Natural killer cell (primary cell): ENCODE results near the gene ANKRD31. TPM values are rescaled to one million over a fixed set of nuclear protein-coding genes. Genes with fewer than 3 reads are reported as not detected.
A peak's percentile ranks its signal among the peaks of the same experiment; 100 is the strongest.

Experiments
- ATAC-seq, 3 donors: fragments of 150-1000 bp in 2 of 3; fragments of 200-7000 bp in 1 of 3; cut with Tn5 transposase; 1 replicate in 1 of 3; 2 replicates in 2 of 3; pipeline ENCODE4 v1.10.0; 2021; ENCODE audit warnings: mild to moderate bottlenecking in 2 of 3, moderate library complexity in 2 of 3
- DNase-seq, 2 donors: peaks; one replicate each; pipeline versions ENCODE4 v3.0.0 to v3.0.0-alpha.2; 2013 to 2021; ENCODE audit warnings: mixed read lengths in 1 of 2
- H3K27ac ChIP-seq: one replicate; pipeline ENCODE4 v1.5.1; 2013; ENCODE audit warnings: mild to moderate bottlenecking, low read length
- H3K27me3 ChIP-seq: one replicate; pipeline ENCODE4 v1.6.1; 2013; ENCODE audit warnings: low read length; ENCODE audit not compliant: control insufficient read depth, insufficient read depth
- H3K36me3 ChIP-seq: one replicate; pipeline ENCODE4 v1.6.1; 2013; ENCODE audit warnings: low read length; ENCODE audit not compliant: control insufficient read depth, insufficient read depth
- H3K4me1 ChIP-seq: one replicate; pipeline ENCODE4 v1.6.1; 2013; ENCODE audit warnings: low read length; ENCODE audit not compliant: control insufficient read depth, insufficient read depth
- H3K4me3 ChIP-seq: one replicate; pipeline ENCODE4 v1.5.1; 2013; ENCODE audit warnings: low read length
- H3K9me3 ChIP-seq: one replicate; pipeline ENCODE4 v1.6.1; 2013; ENCODE audit warnings: low read length; ENCODE audit not compliant: control insufficient read depth, insufficient read depth
- H3K27ac Mint-ChIP-seq, 2 donors: one replicate each; pipeline ENCODE4 v1.8.0; 2022; ENCODE audit warnings: mild to moderate bottlenecking in 2 of 2, mixed read lengths in 2 of 2, moderate library complexity in 1 of 2
- H3K27me3 Mint-ChIP-seq, 2 donors: one replicate each; pipeline ENCODE4 v1.8.0; 2022; ENCODE audit warnings: low read depth in 2 of 2, mixed read lengths in 2 of 2
- H3K36me3 Mint-ChIP-seq: one replicate; pipeline ENCODE4 v1.8.0; 2022; ENCODE audit warnings: mixed read lengths
- H3K4me1 Mint-ChIP-seq, 2 donors: one replicate each; pipeline ENCODE4 v1.8.0; 2022; ENCODE audit warnings: mixed read lengths in 2 of 2
- H3K4me3 Mint-ChIP-seq: one replicate; pipeline ENCODE4 v1.8.0; 2022; ENCODE audit warnings: mild to moderate bottlenecking, moderate library complexity, mixed read lengths
- H3K9me3 Mint-ChIP-seq, 2 donors: one replicate each; pipeline ENCODE4 v1.8.0; 2022; ENCODE audit warnings: mixed read lengths in 2 of 2
- CTCF ChIP-seq: fragments of 200-600 bp; IDR thresholded peaks from one replicate; pipeline ENCODE4 v1.8.0; 2022; ENCODE audit warnings: antibody characterized with exemption
- WGBS: methylation state at CpG from one replicate; pipeline ENCODE4 v1.1.7; 2013; ENCODE audit warnings: missing lambda C conversion rate; ENCODE audit not compliant: insufficient coverage; 5-methylcytosine and 5-hydroxymethylcytosine counted together
- intact Hi-C: fragments of 100-400 bp; cut with micrococcal nuclease; formaldehyde crosslinking; loops from one replicate; pipeline ENCODE4 v1.14.2; 2022
- total RNA-seq, 4 donors: library from RNA; stranded (reverse); fragments of 120-200 nt in 1 of 4; gene quantifications; one replicate each; pipeline versions ENCODE4 v1.2.3 to v1.2.4, GENCODE V29; 2013 to 2022

ANKRD31 gene
- total RNA-seq, 3 donors from 2014 or later (not counting 1 experiment from before 2014, with no cell fraction given), result 0.09 to 0.15 (median 0.12) TPM

- H3K27me3 Mint-ChIP-seq, result peaks cover 22 to 36% of the 10 kb centered on the region in 2 donors
- peak overlapping the region in 1 of 2 donors; percentile 74 for H3K27ac Mint-ChIP-seq
- ATAC-seq (peak in 2 of 3 donors; percentile 8 to 36), DNase-seq (peak in 1 of 2 donors; percentile 38)
- Histone ChIP-seq H3K9me3 (no peaks in the 10 kb centered on the region), H3K27me3 (peaks cover 4% of the 10 kb centered on the region), H3K27ac (no peak overlapping the region), H3K36me3 (no peaks in the 10 kb centered on the region), H3K4me3 (peak overlapping the region; percentile 10), H3K4me1 (peaks cover 29% of the 10 kb centered on the region)
- H3K4me3 Mint-ChIP-seq, result peak overlapping the region; percentile 43
- no peak for TF ChIP-seq CTCF
- 48% methylated on average over 7 of the region's 7 CpGs for WGBS
- H3K4me1 Mint-ChIP-seq, result peaks cover 34 to 47% of the 10 kb centered on the region in 2 donors
- H3K36me3 Mint-ChIP-seq, result no peaks in the 10 kb centered on the region
- intact Hi-C loops, result loop anchor here (10.0 kb wide), 1 partner anchor 216 kb away; no protein-coding TSS in a partner anchor
- no peaks in the 10 kb centered on the region for H3K9me3 Mint-ChIP-seq
Observed at GRCh38 chr5:75048457-75048953, 188.2 kb downstream of the ANKRD31 start.

- H3K4me1 Mint-ChIP-seq, result peaks cover 34 to 45% of the 10 kb centered on the region in 2 donors
- Histone ChIP-seq H3K9me3 (no peaks in the 10 kb centered on the region), H3K27me3 (peaks cover 2% of the 10 kb centered on the region), H3K36me3 (no peaks in the 10 kb centered on the region), H3K27ac (no peak overlapping the region), H3K4me1 (peaks cover 27% of the 10 kb centered on the region), H3K4me3 (no peak overlapping the region)
- no peaks in the 10 kb centered on the region for H3K36me3 Mint-ChIP-seq
- TF ChIP-seq CTCF, result no peak
- H3K9me3 Mint-ChIP-seq, result no peaks in the 10 kb centered on the region
- intact Hi-C loops, result loop anchor here (10.0 kb wide), 1 partner anchor 217 kb away; no protein-coding TSS in a partner anchor
- peak overlapping the region in 1 of 2 donors; percentile 74 for H3K27ac Mint-ChIP-seq
- DNase-seq (no peak), ATAC-seq (no peak)
- peaks cover 29 to 47% of the 10 kb centered on the region in 2 donors for H3K27me3 Mint-ChIP-seq
- H3K4me3 Mint-ChIP-seq, result peak overlapping the region; percentile 6
Observed at GRCh38 chr5:75047356-75047755, 189.3 kb downstream of the ANKRD31 start.

- H3K27me3 Mint-ChIP-seq, result peaks cover 27 to 41% of the 10 kb centered on the region in 2 donors
- no peaks in the 10 kb centered on the region for H3K9me3 Mint-ChIP-seq
- WGBS, result 90% methylated on average over 10 of the region's 10 CpGs
- DNase-seq (no peak), ATAC-seq (no peak)
- Histone ChIP-seq H3K4me3 (no peak overlapping the region), H3K4me1 (peaks cover 23% of the 10 kb centered on the region), H3K27me3 (no peaks in the 10 kb centered on the region), H3K9me3 (no peaks in the 10 kb centered on the region), H3K27ac (no peak overlapping the region), H3K36me3 (no peaks in the 10 kb centered on the region)
- no peak for TF ChIP-seq CTCF
- H3K27ac Mint-ChIP-seq, result peak overlapping the region in 1 of 2 donors; percentile 74
- no peak overlapping the region for H3K4me3 Mint-ChIP-seq
- H3K36me3 Mint-ChIP-seq, result no peaks in the 10 kb centered on the region
- intact Hi-C loops, result loop anchor here (10.0 kb wide), 1 partner anchor 218 kb away; no protein-coding TSS in a partner anchor
- peaks cover 28 to 37% of the 10 kb centered on the region in 2 donors for H3K4me1 Mint-ChIP-seq
Observed at GRCh38 chr5:75046366-75047142, 190.1 kb downstream of the ANKRD31 start.
